Stimulated activated naive B cell treated with anti-CD40 and anti-IgM and Interleukin-4, amounts not matched to agents 10 μg/mL and 1 μg/mL and 100 μg/mL, for 72 hours (primary cell): ENCODE results near the gene NLGN2.
"Not testable (repeated sequence)": the region's sequence is repeated elsewhere in the genome, so short reads cannot be mapped to it uniquely, and the experiment has no call there.

Source experiments
- ATAC-seq, 2 donors: fragments of 150-1000 bp; cut with Tn5 transposase; replicated peaks; 2 replicates each; pipeline ENCODE4 v1.10.0; 2021; ENCODE audit warnings: moderate library complexity in 1 of 2
- DNase-seq: peaks from one replicate; pipeline ENCODE4 v3.0.0; 2021
- H3K27ac Mint-ChIP-seq: one replicate; pipeline ENCODE4 v1.8.0; 2022; ENCODE audit warnings: mild to moderate bottlenecking, mixed read lengths
- H3K27me3 Mint-ChIP-seq, 2 donors: one replicate each; pipeline ENCODE4 v1.8.0; 2022; ENCODE audit warnings: mixed read lengths in 2 of 2
- H3K36me3 Mint-ChIP-seq, 2 donors: one replicate each; pipeline ENCODE4 v1.8.0; 2022; ENCODE audit warnings: mixed read lengths in 2 of 2, mild to moderate bottlenecking in 1 of 2
- H3K4me1 Mint-ChIP-seq, 2 donors: one replicate each; pipeline ENCODE4 v1.8.0; 2022; ENCODE audit warnings: mixed read lengths in 2 of 2, mild to moderate bottlenecking in 1 of 2
- H3K4me3 Mint-ChIP-seq, 2 donors: one replicate each; pipeline ENCODE4 v1.8.0; 2022; ENCODE audit warnings: mild to moderate bottlenecking in 2 of 2, mixed read lengths in 2 of 2, moderate library complexity in 1 of 2
- H3K9me3 Mint-ChIP-seq, 2 donors: one replicate each; pipeline ENCODE4 v1.8.0; 2022; ENCODE audit warnings: mixed read lengths in 2 of 2, mild to moderate bottlenecking in 1 of 2

The NLGN2 gene

DNA sequence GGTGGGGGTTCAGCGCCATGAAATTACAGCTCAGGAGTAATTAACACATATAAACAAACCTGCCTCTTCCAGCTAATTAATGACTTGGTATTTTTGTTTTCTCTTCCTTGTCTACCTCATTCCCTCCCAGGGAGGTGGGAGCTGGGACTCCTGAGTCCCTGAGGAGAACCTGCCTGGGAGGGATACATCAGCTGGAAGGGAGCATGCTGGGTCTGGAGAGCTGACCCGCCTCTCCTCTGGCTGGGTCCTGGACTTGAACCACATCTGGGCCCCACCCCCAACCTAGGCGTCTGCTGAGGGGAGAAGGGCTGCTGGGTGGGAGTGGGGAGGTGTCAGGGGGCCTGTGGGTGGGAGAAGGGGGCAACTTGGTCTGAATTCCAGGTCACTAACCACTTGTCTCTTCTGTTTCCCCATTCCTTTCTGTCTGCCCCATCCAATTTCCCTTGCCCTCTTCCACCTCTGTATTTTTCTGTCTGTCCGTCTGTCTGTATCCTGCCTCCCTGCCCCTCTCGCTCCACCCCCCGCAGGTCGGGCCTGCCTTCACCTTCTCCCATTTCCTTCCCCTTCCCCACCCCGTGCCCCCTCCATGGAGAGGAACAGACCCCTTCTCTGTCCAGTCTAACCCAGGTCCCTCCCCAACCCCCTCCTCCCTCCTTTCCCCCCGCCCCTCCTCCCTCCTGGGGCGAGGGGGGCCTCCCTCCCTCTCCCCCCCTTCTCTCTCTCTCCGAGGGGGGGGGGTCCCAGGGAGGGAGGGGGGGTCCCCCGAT lies at the start of gene NLGN2:
Gene NLGN2, plus strand, starts transcription at position 361 of the 767 bp plus-strand sequence. CDS start 411 bp downstream, outside the sequence.
- no peak for ATAC-seq
- Mint-ChIP-seq H3K4me1 (peaks cover 12 to 21% of the 10 kb centered on the region in 2 donors), H3K36me3 (no peaks in the 10 kb centered on the region), H3K27me3 (peaks cover 25 to 41% of the 10 kb centered on the region in 2 donors), H3K4me3 (peak within 1 kb of the TSS in 1 of 2 donors; percentile 39), H3K9me3 (no peaks in the 10 kb centered on the region), H3K27ac (no peak within 1 kb of the TSS)
- no peak for DNase-seq

- DNase-seq: no peak
- peaks cover 7 to 10% of the 10 kb centered on the region in 2 donors for H3K27me3 Mint-ChIP-seq
Measured at GRCh38 chr17:7361906-7362305, 45.7 kb upstream of the NLGN2 start.

DNA sequence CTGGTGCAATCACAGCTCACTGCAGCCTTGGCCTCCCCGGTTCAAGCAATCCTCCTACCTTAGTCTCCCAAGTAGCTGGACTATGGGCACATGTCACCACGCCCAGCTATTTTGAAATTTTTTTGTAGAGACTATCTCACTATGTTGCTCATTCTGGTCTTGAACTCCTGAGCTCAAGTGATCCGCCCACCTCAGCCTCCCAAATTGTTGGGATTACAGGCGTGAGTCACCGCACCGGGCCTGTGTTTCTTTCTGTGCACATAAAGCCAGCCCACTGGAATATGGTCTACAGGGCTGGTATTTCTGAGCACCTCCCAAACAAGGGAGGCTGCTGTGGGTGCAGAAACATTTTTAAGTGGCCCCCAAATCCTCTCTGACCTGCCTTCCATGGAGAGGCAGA lies 44.3 kb upstream of the NLGN2 start:
- Mint-ChIP-seq H3K27me3 (peaks cover 7 to 10% of the 10 kb centered on the region in 2 donors), H3K4me3 (no peak overlapping the region), H3K9me3 (no peaks in the 10 kb centered on the region), H3K27ac (no peak overlapping the region), H3K4me1 (peaks cover 0 to 4% of the 10 kb centered on the region in 2 donors), H3K36me3 (no peaks in the 10 kb centered on the region)
- no peak for DNase-seq
- ATAC-seq: no peak

More at GRCh38 chr17:7361906-7362305, 45.7 kb upstream of the NLGN2 start:
- Mint-ChIP-seq H3K36me3 (no peaks in the 10 kb centered on the region), H3K4me3 (no peak overlapping the region), H3K27ac (no peak overlapping the region), H3K4me1 (no peaks in the 10 kb centered on the region), H3K9me3 (no peaks in the 10 kb centered on the region)
- no peak for ATAC-seq

DNA sequence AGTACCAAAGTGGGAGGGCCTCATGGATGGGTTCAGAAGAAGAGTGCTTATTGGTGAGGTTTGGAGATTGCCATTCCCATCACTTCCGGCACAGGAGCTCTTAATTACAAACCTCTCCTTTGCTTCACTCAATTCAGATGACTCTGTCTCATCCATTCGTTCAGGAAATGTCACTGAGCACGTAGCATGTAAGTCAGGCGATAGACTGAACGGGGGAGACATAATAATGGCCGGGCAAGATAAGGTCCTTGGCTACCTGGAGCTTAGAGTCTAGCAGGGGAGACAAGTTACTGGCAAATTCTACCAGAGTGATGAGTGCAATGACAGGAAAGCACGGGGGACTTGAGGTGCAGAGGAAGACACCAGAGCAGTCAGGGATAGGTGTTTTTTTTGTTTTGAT lies 41.7 kb upstream of the NLGN2 start:
- DNase-seq, H3K4me3 Mint-ChIP-seq, H3K27ac Mint-ChIP-seq, H3K36me3 Mint-ChIP-seq, ATAC-seq, H3K9me3 Mint-ChIP-seq, H3K4me1 Mint-ChIP-seq: not testable (repeated sequence)
- peaks cover 7 to 20% of the 10 kb centered on the region in 2 donors for H3K27me3 Mint-ChIP-seq

- Mint-ChIP-seq H3K9me3 (no peaks in the 10 kb centered on the region), H3K4me1 (peaks cover 0 to 10% of the 10 kb centered on the region in 2 donors), H3K4me3 (no peak overlapping the region), H3K27ac (no peak overlapping the region), H3K36me3 (no peaks in the 10 kb centered on the region), H3K27me3 (peaks cover 1 to 11% of the 10 kb centered on the region in 2 donors)
- DNase-seq (no peak), ATAC-seq (no peak)
Measured at GRCh38 chr17:7367083-7367482, 40.6 kb upstream of the NLGN2 start.

- H3K9me3 Mint-ChIP-seq: no peaks in the 10 kb centered on the region
- ATAC-seq (no peak), DNase-seq (no peak)
- peaks cover 0 to 10% of the 10 kb centered on the region in 2 donors for H3K27me3 Mint-ChIP-seq
- H3K4me1 Mint-ChIP-seq: peaks cover 0 to 10% of the 10 kb centered on the region in 2 donors
- no peak overlapping the region for H3K27ac Mint-ChIP-seq
- H3K4me3 Mint-ChIP-seq: no peak overlapping the region
- H3K36me3 Mint-ChIP-seq: no peaks in the 10 kb centered on the region
Measured at GRCh38 chr17:7367918-7368598, 39.6 kb upstream of the NLGN2 start.

GRCh38 chr17:7368599-7368994 lies 39.0 kb upstream of the NLGN2 start:
- not testable (repeated sequence) for H3K36me3 Mint-ChIP-seq, DNase-seq, H3K4me3 Mint-ChIP-seq, H3K9me3 Mint-ChIP-seq, ATAC-seq, H3K27me3 Mint-ChIP-seq, H3K4me1 Mint-ChIP-seq, H3K27ac Mint-ChIP-seq

- Mint-ChIP-seq H3K4me3 (no peak overlapping the region), H3K27ac (no peak overlapping the region), H3K4me1 (peaks cover 0 to 10% of the 10 kb centered on the region in 2 donors), H3K9me3 (no peaks in the 10 kb centered on the region), H3K27me3 (peaks cover 5 to 10% of the 10 kb centered on the region in 2 donors), H3K36me3 (no peaks in the 10 kb centered on the region)
- ATAC-seq (no peak), DNase-seq (no peak)
Measured at GRCh38 chr17:7369825-7370224, 37.8 kb upstream of the NLGN2 start.

GRCh38 chr17:7370853-7371252 lies 36.8 kb upstream of the NLGN2 start:
- DNase-seq (no peak), ATAC-seq (no peak)
- H3K27ac Mint-ChIP-seq: no peak overlapping the region
- H3K9me3 Mint-ChIP-seq: no peaks in the 10 kb centered on the region
- H3K36me3 Mint-ChIP-seq: no peaks in the 10 kb centered on the region
- peaks cover 0 to 10% of the 10 kb centered on the region in 2 donors for H3K4me1 Mint-ChIP-seq
- H3K4me3 Mint-ChIP-seq: no peak overlapping the region
- peaks cover 5 to 10% of the 10 kb centered on the region in 2 donors for H3K27me3 Mint-ChIP-seq

GRCh38 chr17:7374353-7374752 lies 33.3 kb upstream of the NLGN2 start:
- H3K4me3 Mint-ChIP-seq: no peak overlapping the region
- peaks cover 4 to 5% of the 10 kb centered on the region in 2 donors for H3K9me3 Mint-ChIP-seq
- DNase-seq (no peak), ATAC-seq (no peak)
- no peak overlapping the region for H3K27ac Mint-ChIP-seq
- peaks cover 17 to 22% of the 10 kb centered on the region in 2 donors for H3K27me3 Mint-ChIP-seq
- no peaks in the 10 kb centered on the region for H3K4me1 Mint-ChIP-seq
- peaks cover 0 to 3% of the 10 kb centered on the region in 2 donors for H3K36me3 Mint-ChIP-seq

DNA sequence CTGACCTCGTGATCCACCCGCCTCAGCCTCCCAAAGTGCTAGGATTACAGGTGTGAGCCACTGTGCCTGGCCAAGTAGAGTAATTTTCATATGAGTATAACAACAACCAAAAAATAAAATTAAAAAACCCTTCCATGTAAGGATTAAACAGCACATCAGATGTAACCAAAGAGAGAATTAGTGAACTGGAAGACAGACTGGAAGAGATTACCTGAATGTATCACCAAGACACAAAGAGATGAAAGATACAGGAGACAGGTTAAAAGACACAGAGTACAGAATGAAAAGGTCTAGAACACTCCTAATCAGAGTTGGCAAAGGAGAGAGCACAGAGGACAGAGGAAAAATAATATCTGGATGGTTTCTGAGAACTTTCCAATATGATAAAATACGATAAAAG lies 28.5 kb upstream of the NLGN2 start:
- Mint-ChIP-seq H3K27ac (no peak overlapping the region), H3K27me3 (peaks cover 50 to 53% of the 10 kb centered on the region in 2 donors), H3K4me1 (peaks cover 12 to 13% of the 10 kb centered on the region in 2 donors), H3K36me3 (peaks cover 0 to 3% of the 10 kb centered on the region in 2 donors), H3K9me3 (peaks cover 5% of the 10 kb centered on the region in 2 donors), H3K4me3 (no peak overlapping the region)
- ATAC-seq: no peak
- no peak for DNase-seq

- Mint-ChIP-seq H3K27me3 (peaks cover 46 to 53% of the 10 kb centered on the region in 2 donors), H3K4me1 (peaks cover 18 to 20% of the 10 kb centered on the region in 2 donors), H3K9me3 (peaks cover 5% of the 10 kb centered on the region in 2 donors), H3K4me3 (peak overlapping the region in 1 of 2 donors; percentile 33), H3K36me3 (peaks cover 0 to 7% of the 10 kb centered on the region in 2 donors), H3K27ac (peak overlapping the region; percentile 68)
- ATAC-seq (no peak), DNase-seq (no peak)
Measured at GRCh38 chr17:7380321-7380720, 27.3 kb upstream of the NLGN2 start.

DNA sequence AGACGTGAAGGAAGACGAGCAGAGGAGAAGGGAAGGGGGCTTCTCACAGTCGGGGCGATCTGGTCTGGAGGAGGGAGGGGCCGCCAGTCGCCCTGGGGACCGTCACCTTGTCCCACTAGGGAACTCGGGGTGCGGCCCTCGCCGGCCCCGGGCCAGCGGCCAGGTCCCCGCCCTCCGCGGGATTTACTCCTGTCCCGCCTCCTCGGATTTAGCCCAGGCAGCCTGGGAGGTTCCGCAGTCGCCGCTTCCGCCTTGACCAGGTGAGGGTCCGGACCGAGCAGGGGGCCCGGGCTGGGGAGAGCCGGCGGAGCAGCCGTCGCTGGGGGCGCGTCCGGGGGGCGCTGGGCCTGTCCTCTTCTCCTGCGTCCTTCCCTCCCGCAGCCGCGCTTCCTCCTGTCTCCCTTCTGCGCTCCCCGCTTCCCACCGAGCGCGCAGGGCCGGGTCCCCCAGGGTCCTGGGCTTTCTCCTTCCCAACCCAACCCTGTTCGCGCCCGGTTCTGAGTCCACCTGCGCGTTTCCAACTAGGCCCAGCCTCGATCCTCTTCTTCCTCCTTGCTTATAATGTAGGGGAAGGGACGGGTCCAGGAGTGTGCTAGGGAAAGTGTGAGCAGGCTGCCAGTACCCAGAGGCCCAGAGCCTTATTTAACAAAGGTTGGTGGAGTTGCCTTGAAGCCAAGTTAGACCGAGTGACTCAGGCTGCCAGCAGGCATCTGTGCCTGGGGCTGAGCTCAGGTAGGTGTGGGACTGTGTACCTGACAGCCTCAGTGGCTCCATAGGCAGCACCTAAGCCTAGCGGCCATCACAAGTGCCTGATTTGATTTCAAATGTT lies 26.6 kb upstream of the NLGN2 start, which contains the start of gene TNK1:
Gene TNK1, plus strand, starts transcription at position 235 of the 829 bp plus-strand sequence. CDS start 1,838 bp downstream, outside the sequence.
- Mint-ChIP-seq H3K27ac (peak within 1 kb of the TSS; percentile 68), H3K4me3 (peak within 1 kb of the TSS; percentile 33 to 73), H3K4me1 (peaks cover 18 to 20% of the 10 kb centered on the region in 2 donors), H3K9me3 (peaks cover 5% of the 10 kb centered on the region in 2 donors), H3K27me3 (peaks cover 46 to 53% of the 10 kb centered on the region in 2 donors), H3K36me3 (peaks cover 2 to 7% of the 10 kb centered on the region in 2 donors)
- ATAC-seq: no peak
- DNase-seq: no peak

DNA sequence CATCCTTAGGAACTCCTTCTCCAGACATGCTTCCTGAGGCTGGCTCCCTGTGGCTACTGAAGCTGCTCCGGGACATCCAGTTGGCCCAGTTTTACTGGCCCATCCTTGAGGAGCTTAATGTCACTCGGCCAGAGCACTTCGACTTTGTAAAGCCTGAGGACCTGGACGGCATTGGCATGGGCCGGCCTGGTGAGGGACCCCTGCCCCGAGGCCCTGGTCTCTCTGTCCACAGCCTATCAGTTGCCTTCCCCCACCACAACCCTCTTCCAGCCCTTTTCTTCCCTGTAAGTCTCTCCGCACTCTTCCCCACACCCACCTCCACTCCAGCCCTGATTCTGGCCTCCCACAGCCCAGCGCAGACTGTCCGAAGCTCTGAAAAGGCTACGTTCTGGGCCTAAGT lies 24.7 kb upstream of the NLGN2 start:
- peaks cover 18 to 20% of the 10 kb centered on the region in 2 donors for H3K4me1 Mint-ChIP-seq
- H3K27ac Mint-ChIP-seq: no peak overlapping the region
- ATAC-seq: no peak
- H3K9me3 Mint-ChIP-seq: peaks cover 5% of the 10 kb centered on the region in 2 donors
- peaks cover 38 to 47% of the 10 kb centered on the region in 2 donors for H3K27me3 Mint-ChIP-seq
- DNase-seq: no peak
- H3K36me3 Mint-ChIP-seq: peaks cover 4 to 11% of the 10 kb centered on the region in 2 donors
- H3K4me3 Mint-ChIP-seq: peak overlapping the region in 1 of 2 donors; percentile 82
